G401 (cell line): ENCODE data around the gene RTTN. TPM values are rescaled to one million over a fixed set of nuclear protein-coding genes. Genes with fewer than 3 reads are reported as not detected.

ENCODE experiments used
- DNase-seq: peaks from one replicate; pipeline ENCODE4 v3.0.0-alpha.2; 2015; ENCODE audit warnings: low spot score
- in situ Hi-C: cut with HindIII; loops from 2 replicates; pipeline ENCODE4 v1.10.0; 2016; ENCODE audit warnings: low sequenced_read_pairs, mixed read lengths
- total RNA-seq: library from RNA; depleted of rRNA; stranded (reverse); fragments of >200 nt; shearing (Covaris generic); gene quantifications from 2 replicates; pipeline ENCODE4 v1.2.3, GENCODE V29; 2014

Gene RTTN
- total RNA-seq, 1 experiment from 2014 or later, result 24.7 TPM

DNA sequence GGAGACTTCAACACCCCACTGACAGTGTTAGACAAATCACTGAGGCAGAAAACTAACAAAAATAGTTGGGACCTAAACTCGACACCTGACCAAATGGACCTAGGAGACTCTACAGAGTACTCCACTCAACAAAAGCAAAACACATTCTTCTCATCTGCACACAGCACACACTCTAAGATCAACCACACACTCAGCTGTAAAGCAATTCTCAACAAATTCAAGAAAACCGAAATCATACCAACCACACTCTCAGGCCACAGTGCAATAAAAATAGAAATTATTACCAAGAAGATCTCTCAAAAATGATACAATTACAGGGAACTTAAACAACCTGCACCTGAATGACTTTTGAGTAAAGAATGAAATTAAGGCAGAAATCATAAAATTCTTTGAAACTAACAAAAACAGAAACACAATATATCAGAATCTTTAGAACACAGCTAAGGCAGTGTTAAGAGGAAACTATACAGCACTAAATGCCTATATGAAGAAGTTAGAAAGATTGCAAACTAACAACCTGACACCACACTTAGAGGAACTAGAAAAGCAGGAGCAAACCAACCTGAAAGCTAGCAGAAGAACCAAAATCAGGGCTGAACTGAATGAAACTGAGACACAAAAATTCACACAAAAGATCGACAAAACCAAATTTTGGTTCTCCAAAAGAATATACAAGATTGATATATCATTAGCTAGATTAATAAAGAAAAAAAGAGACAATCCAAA, 46.3 kb downstream of the RTTN start:
- no peak for DNase-seq
- in situ Hi-C loops, result no loop called here

DNA sequence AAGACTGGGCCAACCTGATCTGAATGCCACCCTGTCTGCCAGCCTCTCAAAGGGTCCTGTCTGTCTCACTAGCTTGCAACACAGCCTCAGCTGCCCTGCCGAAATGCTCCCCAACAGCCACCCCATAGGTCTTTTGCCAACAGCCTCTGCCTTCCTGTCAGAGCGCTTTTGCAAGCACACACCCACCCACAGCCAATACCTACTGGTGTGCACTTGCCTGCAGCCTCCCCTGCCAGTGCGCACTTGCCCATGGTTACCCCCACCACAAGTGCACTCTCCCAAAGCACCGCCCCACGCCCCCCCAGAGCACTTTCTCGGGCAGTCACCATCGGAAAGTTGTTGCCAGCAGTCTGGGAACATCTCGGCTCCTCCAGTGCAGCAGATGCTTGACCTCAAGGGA, 48.6 kb downstream of the RTTN start:
- in situ Hi-C loops, result no loop called here
- no peak for DNase-seq

DNA sequence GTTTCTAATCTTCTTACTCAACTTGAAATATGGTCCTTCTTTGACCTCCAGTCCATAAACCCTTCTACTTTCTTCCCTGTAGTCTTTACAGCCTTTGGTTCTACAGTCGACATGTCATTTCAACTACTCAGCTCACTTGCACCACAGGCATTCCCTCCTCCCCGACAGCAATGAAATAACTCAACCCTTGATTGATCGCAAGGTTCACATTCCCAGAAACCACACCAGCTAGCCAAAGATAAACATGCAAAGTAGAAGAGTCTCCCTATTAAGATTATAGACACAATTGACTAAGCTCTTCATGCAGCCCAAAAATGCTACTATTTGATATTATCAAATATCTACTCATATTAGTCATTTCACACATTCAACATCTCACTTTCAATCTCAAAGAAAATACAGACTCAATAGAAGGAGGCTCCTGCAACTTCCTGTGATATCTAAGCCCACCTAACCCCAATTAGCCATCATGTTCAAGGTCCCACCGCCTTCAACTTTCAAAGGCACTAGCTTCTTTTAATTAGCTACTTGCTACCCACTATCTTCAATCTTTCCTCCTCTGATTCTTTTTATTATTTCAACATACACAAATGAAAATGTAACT, 50.8 kb downstream of the RTTN start:
- DNase-seq, result no peak
- in situ Hi-C loops, result no loop called here

DNA sequence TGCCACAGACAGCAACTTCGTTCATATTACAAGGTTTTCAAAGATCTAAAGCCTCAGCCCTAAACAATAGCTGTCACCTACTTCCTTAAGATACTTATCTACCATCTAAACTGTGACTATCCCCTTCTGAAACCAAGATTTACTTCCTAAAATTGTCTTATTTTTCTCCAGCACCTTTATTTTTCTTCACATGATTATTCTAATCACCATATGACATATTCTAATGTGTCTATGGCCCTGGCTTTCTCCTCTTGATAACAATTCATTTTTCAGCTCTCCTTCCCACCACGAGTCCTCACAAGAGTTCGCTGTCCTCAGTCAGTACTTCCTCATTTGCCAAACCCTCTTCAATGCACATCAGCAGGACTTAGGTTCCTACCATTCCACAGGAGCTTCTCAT, 53.9 kb downstream of the RTTN start:
- in situ Hi-C loops, result no loop called here
- no peak for DNase-seq

DNA sequence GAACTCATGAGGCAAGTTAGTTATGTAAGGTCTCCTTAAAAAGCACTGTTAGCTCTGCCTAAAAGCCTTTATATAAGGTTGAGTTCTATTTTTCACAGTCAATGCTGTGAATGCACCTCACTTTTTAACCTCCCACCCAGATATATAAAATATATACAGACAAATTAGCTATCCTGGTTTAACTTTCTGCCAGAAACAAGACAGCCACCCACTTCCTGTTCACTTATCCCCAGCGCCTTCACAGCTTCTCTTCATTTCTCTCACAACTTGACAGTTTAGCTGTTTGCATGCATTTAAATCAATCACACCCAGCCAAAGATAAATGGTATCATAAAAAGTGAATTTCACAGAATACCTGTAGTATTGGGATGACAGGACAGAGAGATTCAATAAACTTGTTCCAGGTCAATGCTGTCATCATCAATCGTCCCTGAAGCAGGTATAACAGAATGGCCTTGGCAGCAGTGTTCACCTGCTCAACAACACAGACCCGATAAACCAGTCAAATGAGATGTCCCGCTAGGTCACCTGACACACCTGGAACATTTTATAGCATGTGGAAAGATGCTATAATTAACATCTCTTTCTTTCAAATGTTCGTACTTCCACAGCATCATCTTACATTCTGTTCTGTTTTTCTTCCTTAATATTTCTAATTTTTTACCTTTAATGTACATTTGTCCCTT, 55.7 kb downstream of the RTTN start:
- no peak for DNase-seq

DNA sequence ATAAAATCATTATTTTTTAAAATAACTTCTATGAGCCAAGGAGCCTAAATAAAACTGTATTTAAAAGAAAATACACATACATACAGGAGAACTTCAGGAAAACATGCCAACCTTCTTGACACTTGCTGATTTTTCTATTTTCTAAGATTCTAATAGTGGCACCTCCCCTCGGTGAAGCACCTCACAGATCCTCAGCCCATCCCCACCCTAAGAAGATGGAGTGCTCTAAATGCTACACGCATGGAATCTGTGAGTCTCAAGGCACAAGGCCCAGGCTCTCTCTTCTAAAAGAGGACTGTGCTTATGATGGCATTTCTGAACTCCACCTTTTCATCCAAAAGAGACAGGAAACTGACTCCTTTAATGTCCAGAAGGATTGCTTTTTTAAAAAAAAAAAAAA, 56.3 kb downstream of the RTTN start:
- in situ Hi-C loops, result no loop called here
- DNase-seq, result no peak

More for the DNA sequence above, 55.7 kb downstream of the RTTN start:
- in situ Hi-C loops, result no loop called here

GRCh38 chr18:70148039-70148938, 57.2 kb downstream of the RTTN start:
- in situ Hi-C loops, result no loop called here
- DNase-seq, result no peak

DNA sequence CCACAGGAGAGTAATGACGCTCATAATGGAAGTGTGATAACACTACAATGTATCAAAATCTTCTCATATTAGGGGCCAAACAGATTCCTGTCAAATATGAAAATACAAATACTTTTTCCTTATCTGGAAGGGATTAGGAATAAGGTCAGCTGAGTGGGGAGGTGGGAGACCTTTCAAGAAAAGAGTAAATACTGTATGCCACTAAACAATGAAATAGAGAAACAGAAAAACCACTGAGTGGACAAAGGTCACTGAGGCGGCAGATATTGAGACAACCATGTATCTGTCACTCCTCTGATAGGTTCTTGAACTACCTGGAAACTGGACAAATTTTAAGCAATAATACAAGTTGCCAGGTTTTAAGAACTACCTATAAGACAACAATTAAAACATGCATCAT, 59.3 kb downstream of the RTTN start:
- in situ Hi-C loops, result no loop called here
- no peak for DNase-seq

GRCh38 chr18:70142001-70142400, 63.5 kb downstream of the RTTN start:
- in situ Hi-C loops, result no loop called here
- peak; percentile 91 for DNase-seq

- DNase-seq, result no peak
- in situ Hi-C loops, result no loop called here
Observed at GRCh38 chr18:70139138-70139537, 66.3 kb downstream of the RTTN start.

DNA sequence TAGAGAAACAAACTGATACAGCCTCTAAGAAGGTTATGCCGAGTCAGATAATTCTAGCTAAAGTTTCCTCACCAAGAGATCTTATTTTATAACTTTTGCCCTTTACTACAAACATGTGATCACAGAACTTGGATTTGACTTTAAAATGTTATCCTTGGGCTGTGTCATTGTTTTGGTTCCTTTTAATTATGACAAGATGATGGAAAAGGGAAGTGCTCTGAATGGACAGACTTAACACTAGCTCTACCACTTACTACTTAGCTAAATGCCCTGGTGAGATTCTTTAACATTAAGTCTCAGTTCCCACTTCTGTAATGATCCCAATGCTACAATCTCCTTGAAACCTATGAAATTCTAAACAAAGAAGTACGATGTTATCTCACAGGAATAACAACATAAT, 69.9 kb downstream of the RTTN start:
- in situ Hi-C loops, result no loop called here
- DNase-seq, result no peak

DNA sequence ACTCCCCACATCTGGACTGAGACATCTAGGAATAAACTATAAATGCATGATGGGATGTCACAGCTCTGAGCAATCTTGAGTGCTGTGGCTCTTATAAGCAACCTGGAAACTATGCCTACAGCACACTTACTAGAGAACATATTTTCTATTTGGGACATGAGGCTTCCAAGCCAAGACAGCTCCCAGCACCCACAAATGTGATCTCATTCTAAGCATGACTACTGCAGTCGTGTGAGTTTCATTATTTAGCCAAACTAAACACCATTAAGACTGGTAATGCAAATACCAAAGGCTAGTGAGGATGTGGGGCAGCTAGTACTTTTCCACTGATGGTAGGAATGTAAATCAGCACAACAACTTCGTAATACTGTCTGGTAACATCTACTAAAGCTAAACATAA, 72.5 kb downstream of the RTTN start:
- peak; percentile 11 for DNase-seq
- in situ Hi-C loops, result no loop called here

- in situ Hi-C loops, result no loop called here
- no peak for DNase-seq
Observed at GRCh38 chr18:70128271-70128670, 77.2 kb downstream of the RTTN start.

DNA sequence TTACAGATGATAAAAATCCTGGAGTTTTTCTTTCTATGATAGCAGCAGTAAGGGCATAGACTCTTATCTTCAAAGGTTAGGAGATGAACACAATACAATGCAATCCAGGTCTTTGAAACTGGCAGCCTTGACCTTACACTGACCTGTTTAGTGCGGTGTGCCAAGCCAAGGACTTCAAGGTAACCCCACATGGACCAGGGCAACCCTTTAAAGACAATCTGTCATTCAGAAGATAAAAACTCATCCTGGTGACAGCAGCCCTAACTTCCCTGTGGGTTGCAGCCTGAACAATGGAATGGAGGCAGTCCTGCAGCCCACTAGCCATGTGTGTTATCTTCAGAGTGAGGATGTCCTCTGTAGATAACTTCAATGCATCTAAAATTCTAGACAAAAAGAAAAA, 78.1 kb downstream of the RTTN start:
- in situ Hi-C loops, result no loop called here
- no peak for DNase-seq

- in situ Hi-C loops, result no loop called here
Observed at GRCh38 chr18:70126832-70127231, 78.7 kb downstream of the RTTN start.

DNA sequence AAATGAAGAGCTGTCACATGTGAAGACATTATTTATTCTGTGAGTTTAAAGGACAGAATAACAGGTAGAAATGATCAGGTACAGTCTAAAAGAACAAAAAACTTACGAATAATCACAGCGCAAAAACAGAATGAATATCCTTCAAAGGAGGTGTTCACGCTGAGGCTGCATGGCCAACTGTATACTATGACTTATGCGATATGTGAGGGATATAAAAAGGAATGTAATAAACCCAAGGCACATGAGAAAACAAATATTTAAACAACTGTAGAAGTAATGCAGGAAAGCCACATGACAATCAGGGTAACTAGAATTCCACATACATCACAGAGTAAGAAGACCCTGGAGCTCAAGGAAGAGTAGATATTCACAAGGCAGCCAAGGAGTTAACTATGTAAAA, 81.3 kb downstream of the RTTN start:
- in situ Hi-C loops, result no loop called here
- DNase-seq, result no peak

More at GRCh38 chr18:70126832-70127231, 78.7 kb downstream of the RTTN start:
- no peak for DNase-seq

- in situ Hi-C loops, result no loop called here
- DNase-seq, result no peak
Observed at GRCh38 chr18:70121842-70122241, 83.6 kb downstream of the RTTN start.

DNA sequence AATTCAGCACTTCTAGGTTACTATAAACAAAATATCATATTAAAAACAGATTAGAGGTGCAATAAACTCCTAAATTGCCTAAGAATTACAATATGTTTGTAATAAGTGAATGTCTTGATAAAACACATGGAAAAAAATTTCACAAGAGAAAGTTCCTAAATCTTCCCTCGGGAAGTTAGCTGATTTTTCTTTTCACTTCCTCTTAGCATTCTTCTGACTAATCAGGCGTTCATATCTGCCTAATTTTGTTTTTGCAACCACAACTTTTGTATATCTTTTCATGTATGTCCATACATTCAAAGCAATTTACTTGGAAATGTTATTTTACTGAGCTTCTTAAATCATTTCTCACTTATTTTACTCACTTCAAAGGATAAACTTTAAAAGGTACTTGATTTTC, 88.5 kb downstream of the RTTN start:
- in situ Hi-C loops, result no loop called here
- DNase-seq, result no peak

DNA sequence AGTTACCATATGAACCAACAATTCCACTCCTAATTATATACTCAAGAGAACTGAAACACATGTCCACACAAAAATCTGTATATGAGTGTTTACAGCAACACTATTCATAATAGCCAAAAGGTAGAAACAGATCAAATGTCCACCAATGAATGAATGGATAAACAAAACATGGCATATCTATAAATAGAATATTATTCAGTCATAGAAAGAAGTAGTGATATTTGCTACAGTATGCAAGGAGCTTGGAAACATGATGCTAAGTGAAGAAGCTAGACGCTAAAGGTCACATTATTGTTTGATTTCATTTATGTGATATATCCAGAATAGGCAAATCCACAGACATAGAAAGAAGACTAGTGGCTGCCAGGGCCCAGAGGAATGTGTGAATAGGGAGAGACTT, 92.0 kb downstream of the RTTN start:
- in situ Hi-C loops, result no loop called here
- no peak for DNase-seq

GRCh38 chr18:70110678-70111077, 94.8 kb downstream of the RTTN start:
- in situ Hi-C loops, result no loop called here
- no peak for DNase-seq
